CD4-positive, alpha-beta T cell treated with Interleukin-21 for 1 hour (primary cell): Measurements from ENCODE around the gene POLH.
A peak's percentile ranks its signal among the peaks of the same experiment; 100 is the strongest.
"Not testable (repeated sequence)": the region's sequence is repeated elsewhere in the genome, so short reads cannot be mapped to it uniquely, and the experiment has no call there.

Experiments used
- DNase-seq: peaks from one replicate; pipeline ENCODE4 v3.0.0-alpha.2; 2020

Gene POLH

GRCh38 chr6:43608310-43608763 lies 32.4 kb downstream of the POLH start:
- DNase-seq = peak; percentile 58

GRCh38 chr6:43608807-43609206 lies 32.8 kb downstream of the POLH start:
- no peak for DNase-seq

DNA sequence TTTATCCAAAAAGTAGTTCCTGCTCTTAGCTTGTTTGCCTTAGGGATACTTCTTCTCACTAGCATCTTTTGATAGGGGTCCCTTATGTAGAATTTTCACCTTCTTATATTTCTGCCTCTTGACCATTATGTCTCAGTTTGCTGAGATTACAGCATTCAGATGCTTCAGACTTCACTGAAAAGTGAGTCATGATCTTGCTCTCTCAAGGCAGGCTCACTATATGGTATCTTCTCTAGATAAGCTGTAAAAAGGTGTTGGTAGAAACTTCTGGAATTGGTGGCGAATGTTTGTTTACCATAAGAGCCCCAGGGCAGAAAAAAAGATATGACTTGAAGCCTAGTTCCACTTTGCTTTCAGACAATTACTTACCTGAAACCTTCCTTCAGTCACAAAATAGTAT lies 33.4 kb downstream of the POLH start:
- DNase-seq = no peak

GRCh38 chr6:43610431-43610830 lies 34.4 kb downstream of the POLH start:
- no peak for DNase-seq

GRCh38 chr6:43613721-43614395 lies 37.9 kb downstream of the POLH start:
- no peak for DNase-seq

DNA sequence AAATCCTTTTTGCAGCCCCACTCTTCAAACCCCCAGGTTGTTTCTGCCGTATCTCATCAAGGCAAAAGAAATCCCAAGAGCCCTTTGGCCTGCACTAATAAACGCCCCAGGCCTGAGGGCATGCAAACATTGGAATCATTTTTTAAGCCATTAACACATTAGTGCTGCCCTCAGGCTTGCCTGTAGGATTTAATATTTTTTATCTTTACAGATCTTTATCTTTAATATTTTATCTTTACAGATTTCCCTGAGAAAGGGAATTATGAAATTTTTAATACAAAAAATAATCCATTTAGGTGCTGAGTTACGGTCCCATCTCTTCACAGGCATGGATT lies 38.4 kb downstream of the POLH start:
- no peak for DNase-seq

DNA sequence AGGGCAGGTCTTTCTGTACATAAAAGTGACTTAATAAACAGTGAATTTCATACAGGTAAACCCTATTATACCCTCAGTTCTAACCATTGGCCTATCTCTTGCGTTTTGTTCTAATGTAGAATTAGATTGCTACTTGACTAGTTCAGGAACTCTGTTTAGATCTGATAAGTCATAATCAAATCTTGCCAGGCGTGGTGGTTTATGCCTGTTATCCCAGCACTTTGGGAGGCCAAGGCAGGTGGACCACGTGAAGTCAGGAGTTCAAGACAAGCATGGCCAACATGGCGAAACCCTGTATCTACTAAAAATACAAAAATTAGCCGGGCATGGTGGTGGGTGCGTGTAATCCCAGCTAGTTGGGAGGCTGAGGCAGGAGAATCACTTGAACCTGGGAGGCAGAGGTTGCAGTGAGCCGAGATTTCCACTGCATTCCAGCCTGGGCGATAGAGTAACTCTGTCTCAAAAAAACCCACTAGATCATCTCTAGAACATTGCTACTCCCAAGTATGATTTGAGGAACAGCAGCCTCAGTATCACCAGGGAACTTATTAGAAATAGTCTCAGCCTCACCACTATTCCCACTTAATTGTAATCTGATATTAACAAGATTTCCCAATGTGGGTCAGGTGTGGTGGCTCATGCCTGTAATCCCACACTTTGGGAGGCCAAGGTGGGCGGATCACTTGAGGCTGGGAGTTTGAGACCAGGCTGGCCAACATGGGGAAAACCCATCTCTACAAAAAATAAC lies 40.9 kb downstream of the POLH start:
- no peak for DNase-seq

- no peak for DNase-seq
These were observed 45.3 kb downstream of the POLH start for GRCh38 chr6:43621078-43621835.

DNA sequence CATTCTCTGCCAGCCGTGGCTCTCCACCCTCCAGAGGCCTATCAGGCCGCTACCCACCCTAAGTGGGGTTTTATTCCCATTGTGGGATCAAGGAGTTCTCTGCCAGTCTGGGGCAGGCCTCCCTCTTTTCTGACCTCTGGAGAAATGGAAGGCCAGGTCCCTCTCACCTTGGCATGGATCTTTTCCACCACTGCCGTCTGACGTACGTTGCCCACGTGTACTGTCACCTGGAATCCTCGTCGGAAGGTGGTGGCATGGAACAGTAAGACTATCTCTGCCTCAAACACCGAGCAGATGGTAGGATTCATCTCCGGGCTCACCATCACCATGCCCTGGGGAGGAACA lies 45.8 kb downstream of the POLH start:
- no peak for DNase-seq

GRCh38 chr6:43622541-43622940 lies 46.6 kb downstream of the POLH start:
- DNase-seq = no peak

- DNase-seq = no peak
These were observed 48.1 kb downstream of the POLH start for GRCh38 chr6:43623880-43624785.

- DNase-seq = no peak
These were observed 48.9 kb downstream of the POLH start for GRCh38 chr6:43624786-43625288.

DNA sequence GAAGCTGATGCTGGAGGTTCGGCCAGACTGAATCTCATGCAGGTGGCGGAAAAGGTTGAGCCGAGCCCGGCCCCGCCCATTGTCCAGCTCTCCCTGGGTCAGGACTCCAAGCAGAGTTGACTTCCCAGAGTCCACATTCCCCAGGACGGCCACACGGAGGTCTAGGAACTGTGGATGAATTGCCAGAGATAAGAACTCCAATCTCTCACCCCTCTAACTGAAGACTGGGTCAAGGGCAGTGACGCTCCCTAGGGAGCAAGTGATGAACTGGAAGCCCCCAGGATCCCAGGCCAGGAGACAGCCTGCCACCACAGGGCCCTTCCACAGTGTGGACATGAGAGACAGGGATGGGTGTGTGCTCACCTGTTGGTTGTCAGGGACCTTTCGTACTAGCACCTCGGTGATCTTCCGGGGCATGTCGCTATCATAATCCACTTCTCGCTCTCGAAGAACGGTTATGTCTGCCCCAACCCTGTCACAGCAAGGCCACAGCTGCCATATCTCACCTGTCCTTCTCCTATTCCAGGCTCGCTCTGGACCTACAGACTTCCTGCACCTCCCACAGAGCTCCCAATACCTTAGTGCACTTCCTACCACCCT lies 49.5 kb downstream of the POLH start:
- DNase-seq = no peak

GRCh38 chr6:43627008-43627825 lies 51.2 kb downstream of the POLH start:
- no peak for DNase-seq

DNA sequence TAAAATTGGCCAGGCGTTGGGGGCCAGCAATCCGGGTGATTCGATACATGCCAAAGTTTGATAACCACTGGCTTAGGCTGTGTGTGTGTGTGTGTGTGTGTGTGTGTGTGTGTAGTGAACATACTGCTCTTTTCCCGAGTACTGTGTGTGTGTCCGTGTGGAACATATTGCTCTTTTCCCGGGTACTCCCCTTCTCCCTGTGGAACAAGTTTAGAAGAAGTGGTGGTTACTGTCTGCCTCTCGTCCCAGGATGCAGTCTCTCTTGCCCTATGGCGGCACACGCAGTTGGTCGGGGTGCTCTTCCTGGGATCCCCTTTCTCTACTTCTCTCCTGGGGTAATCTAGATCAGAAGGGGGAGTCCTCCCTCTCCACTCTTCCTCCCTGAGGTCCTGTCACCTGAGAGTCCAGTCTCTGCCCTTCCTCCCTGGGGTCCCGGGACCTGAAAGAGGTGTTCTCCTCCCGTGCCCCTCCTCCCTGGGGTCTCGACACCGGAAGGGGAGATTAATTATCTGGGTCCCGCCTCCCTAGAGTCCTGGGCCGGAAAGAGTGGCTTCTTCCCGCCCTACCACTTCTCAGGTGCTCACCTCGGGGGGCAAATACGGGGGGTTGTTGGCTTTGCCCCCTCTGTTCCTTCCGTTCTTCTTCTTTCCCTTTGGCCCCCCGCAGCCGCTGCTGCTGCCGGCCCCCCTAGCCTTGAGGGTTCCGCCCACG lies 52.6 kb downstream of the POLH start:
- peak; percentile 67 for DNase-seq

DNA sequence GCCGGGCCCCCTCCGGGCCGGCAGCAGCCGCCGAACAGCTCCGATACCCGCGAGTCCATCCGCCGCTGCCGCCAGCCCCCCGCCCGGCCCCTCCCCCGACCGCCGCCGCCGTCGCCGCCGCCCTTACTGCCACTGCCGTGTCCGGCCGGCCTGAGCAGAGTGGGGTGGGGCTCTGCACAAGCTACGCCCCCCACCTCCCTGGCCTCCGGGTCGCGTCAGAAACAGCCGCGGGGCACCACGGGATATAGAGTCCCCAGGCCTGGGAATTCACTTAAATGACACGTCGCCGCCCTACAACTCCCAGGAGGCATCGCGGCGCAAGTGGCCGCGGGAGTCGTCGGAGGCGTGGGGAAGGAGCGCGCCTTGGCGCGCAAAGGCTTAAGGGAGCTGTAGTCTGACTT lies 53.1 kb downstream of the POLH start, which contains the start of gene GTPBP2:
TSS of gene GTPBP2 (minus strand) at position 161 of the 401 bp plus-strand sequence. CDS start at position 59, 102 bp downstream.
- DNase-seq = peak; percentile 97

DNA sequence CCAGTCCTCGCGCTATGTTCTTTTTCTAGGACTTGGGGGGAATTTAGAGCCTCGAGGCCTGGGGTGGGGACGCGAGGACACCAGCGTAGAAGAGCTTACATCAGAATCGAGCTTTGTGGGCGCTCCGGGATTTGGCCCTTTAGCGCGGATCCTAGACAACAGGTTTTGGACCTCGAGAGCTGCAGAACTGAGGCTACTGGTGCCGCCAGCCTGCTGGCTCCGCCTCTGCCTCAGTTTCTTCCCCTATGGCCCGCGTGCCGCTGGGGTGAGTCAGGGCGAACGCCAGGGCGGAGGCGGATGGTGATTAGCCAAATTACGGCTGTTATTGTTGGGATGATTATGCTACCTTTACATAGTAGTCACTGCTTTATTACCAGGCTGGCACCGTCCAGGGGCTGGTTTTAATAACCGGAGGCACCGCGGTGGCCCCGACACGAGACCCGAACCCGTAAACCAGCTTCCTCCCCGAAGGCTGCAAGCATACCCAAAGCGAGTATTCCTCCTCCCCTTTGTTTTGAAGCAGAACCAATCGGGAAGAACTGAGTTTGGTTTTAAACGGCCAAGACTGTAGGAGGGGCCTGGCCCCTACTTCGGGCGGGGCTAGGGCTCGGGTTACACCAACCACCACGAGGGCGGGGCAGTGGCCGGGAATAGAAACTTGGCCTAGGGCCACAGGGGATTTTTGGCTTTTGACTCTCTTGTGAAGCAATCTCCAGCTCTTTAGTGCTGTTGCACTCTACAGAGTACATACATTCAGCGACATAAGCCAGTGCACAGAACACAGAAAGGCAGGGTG lies 53.7 kb downstream of the POLH start:
- DNase-seq = peak; percentile 95

DNA sequence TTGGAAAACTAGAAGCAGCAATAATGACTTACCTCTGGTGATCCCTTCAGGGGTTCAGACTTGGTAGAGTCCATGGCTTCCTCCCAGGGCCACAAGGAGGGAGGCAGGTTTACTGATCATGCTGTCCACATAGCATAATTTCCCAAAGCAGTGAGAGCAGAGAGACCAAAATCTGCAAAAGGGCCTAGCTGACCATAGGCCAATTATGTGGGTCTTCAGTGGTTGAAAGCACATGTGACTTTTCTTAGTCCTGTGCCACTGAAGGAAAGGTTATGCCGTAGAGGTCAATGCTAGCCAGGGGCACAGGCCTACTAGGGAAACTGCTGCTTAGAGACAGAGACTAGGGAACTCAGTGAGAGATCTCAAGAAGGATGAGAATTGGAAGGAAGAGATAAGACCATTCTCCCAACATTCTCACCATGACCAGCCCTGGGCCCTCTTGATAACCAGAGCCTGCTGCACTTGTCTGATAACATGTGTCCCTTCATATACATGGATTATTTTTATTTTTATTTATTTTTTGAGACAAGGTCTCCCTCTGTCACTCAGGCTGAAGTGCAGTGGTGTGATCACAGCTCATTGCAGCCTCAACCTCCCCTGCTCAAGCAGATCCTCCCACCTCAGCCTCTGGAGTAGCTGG lies 55.1 kb downstream of the POLH start:
- no peak for DNase-seq

DNA sequence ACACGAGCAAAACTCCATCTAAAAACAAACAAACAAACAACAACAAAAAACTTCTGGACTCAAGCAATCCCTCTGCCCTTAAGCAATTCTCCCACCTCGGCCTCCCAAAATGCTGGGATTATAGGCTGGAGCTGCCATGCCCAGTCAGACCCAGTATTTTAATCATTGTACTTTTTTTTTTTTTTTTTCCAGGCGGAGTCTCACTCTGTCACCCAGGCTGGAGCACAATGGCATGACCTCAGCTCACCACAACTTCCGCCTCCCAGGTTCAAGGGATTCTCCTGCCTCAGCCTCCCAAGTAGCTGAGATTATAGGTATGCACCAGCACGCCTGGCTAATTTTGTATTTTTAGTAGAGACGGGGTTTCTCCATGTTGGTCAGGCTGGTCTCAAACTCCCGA lies 57.0 kb downstream of the POLH start:
- DNase-seq = not testable (repeated sequence)
